Gastroesophageal sphincter (tissue), 3 donors: Measurements from ENCODE around the gene PLGRKT.

Experiments used
- POLR2A ChIP-seq, 2 donors: fragments of 450-650 bp; IDR thresholded peaks; one replicate each; pipeline ENCODE4 v1.6.1; 2017; ENCODE audit warnings: antibody characterized with exemption in 2 of 2, mild to moderate bottlenecking in 2 of 2, moderate library complexity in 1 of 2
- POLR2AphosphoS5 ChIP-seq: sonication (generic); formaldehyde crosslinking; IDR thresholded peaks from one replicate; pipeline ENCODE4 v1.6.1; 2017; ENCODE audit warnings: antibody characterized with exemption
- TF ChIP-seq, protein P1 (sequence below), 4 experiments: fragments of 200-600 bp in 2 of 4; fragments of 450-650 bp in 2 of 4; sonication (generic) in 1 of 4; IDR thresholded peaks; one replicate each; pipeline ENCODE4 v1.5.1; 2017 to 2019; ENCODE audit warnings: antibody characterized with exemption in 4 of 4, mild to moderate bottlenecking in 2 of 4, moderate library complexity in 2 of 4

DNA sequence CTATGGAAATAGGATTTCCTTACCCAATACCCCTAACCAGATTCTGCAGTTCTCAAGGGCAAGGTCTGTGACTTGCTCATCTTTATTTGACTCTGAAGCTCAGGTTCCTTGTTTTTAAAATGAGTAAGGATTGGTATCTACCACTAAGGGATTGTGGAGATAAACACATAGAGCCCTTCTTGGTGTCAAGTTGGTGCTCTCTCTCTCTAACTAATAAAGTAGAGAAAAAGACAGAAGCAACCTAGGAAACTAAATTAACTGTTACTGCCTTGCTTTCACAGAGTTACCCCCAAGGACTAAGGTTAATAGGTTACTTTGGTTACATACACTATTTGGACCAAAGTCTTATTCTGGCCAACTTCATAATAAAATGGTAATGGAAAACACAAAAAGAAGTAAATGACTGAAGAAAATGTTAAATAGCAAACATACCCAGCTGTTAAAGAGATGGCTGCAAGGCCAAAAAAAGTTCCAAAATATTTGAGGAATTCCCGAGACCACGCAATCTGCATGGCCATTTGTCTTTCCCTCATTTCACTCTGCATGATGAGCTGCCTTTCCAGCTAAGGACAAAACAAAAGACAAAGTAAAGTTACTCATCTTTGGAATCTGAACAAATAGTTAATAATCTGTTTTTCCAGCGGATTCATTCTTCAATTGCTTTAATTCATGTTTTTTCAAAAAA lies 76.3 kb downstream of the PLGRKT start:
- TF ChIP-seq, protein P1, sequence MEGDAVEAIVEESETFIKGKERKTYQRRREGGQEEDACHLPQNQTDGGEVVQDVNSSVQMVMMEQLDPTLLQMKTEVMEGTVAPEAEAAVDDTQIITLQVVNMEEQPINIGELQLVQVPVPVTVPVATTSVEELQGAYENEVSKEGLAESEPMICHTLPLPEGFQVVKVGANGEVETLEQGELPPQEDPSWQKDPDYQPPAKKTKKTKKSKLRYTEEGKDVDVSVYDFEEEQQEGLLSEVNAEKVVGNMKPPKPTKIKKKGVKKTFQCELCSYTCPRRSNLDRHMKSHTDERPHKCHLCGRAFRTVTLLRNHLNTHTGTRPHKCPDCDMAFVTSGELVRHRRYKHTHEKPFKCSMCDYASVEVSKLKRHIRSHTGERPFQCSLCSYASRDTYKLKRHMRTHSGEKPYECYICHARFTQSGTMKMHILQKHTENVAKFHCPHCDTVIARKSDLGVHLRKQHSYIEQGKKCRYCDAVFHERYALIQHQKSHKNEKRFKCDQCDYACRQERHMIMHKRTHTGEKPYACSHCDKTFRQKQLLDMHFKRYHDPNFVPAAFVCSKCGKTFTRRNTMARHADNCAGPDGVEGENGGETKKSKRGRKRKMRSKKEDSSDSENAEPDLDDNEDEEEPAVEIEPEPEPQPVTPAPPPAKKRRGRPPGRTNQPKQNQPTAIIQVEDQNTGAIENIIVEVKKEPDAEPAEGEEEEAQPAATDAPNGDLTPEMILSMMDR (IDR thresholded peaks at IDR 0.05) = no peak
- TF ChIP-seq POLR2AphosphoS5 (no peak), POLR2A (IDR thresholded peaks at IDR 0.05) (no peak)
